ENCODE results near the gene SEMA4A. TPM values are rescaled to one million over a fixed set of nuclear protein-coding genes. Genes with fewer than 3 reads are reported as not detected.

SEMA4A gene
- total RNA-seq, 1 donor from 2014 or later, result 1.6 TPM

GRCh38 chr1:156154317-156154749 lies 948 bp downstream of the SEMA4A start:
- DNase-seq (ENCODE audit: low spot score), result no peak
- Mint-ChIP-seq H3K4me3 (ENCODE audit: unreplicated experiment) (no peak overlapping the region), H3K4me1 (ENCODE audit: low read depth) (no peaks in the 10 kb centered on the region), H3K9me3 (ENCODE audit: low read depth) (no peaks in the 10 kb centered on the region), H3K36me3 (ENCODE audit: low read depth) (peaks cover 2% of the 10 kb centered on the region), H3K27ac (ENCODE audit: unreplicated experiment) (no peak overlapping the region), H3K27me3 (ENCODE audit: low read depth) (peaks cover 6% of the 10 kb centered on the region)
- TF ChIP-seq CTCF (IDR thresholded peaks at IDR 0.05), result no peak

GRCh38 chr1:156155756-156156510 lies 2.5 kb downstream of the SEMA4A start:
- Mint-ChIP-seq H3K27ac (ENCODE audit: unreplicated experiment) (no peak overlapping the region), H3K4me1 (ENCODE audit: low read depth) (peaks cover 5% of the 10 kb centered on the region), H3K27me3 (ENCODE audit: low read depth) (peaks cover 6% of the 10 kb centered on the region), H3K36me3 (ENCODE audit: low read depth) (peaks cover 2% of the 10 kb centered on the region), H3K4me3 (ENCODE audit: unreplicated experiment) (no peak overlapping the region), H3K9me3 (ENCODE audit: low read depth) (no peaks in the 10 kb centered on the region)
- no peak for TF ChIP-seq CTCF (IDR thresholded peaks at IDR 0.05)
- no peak for DNase-seq (ENCODE audit: low spot score)

- Mint-ChIP-seq H3K27me3 (ENCODE audit: low read depth) (peaks cover 6% of the 10 kb centered on the region), H3K4me1 (ENCODE audit: low read depth) (peaks cover 11% of the 10 kb centered on the region)
- TF ChIP-seq CTCF (IDR thresholded peaks at IDR 0.05), result no peak
Observed at GRCh38 chr1:156157506-156157905, 4.1 kb downstream of the SEMA4A start.

GRCh38 chr1:156157966-156158365 lies 4.6 kb downstream of the SEMA4A start:
- no peak for DNase-seq (ENCODE audit: low spot score)
- Mint-ChIP-seq H3K36me3 (ENCODE audit: low read depth) (peaks cover 2% of the 10 kb centered on the region), H3K9me3 (ENCODE audit: low read depth) (no peaks in the 10 kb centered on the region), H3K4me3 (ENCODE audit: unreplicated experiment) (no peak overlapping the region), H3K27me3 (ENCODE audit: low read depth) (peaks cover 6% of the 10 kb centered on the region), H3K27ac (ENCODE audit: unreplicated experiment) (no peak overlapping the region), H3K4me1 (ENCODE audit: low read depth) (peaks cover 11% of the 10 kb centered on the region)
- no peak for TF ChIP-seq CTCF (IDR thresholded peaks at IDR 0.05)

More at GRCh38 chr1:156157506-156157905, 4.1 kb downstream of the SEMA4A start:
- no peak overlapping the region for H3K4me3 Mint-ChIP-seq (ENCODE audit: unreplicated experiment)
- no peaks in the 10 kb centered on the region for H3K9me3 Mint-ChIP-seq (ENCODE audit: low read depth)
- H3K36me3 Mint-ChIP-seq (ENCODE audit: low read depth), result peaks cover 2% of the 10 kb centered on the region
- no peak for DNase-seq (ENCODE audit: low spot score)
- H3K27ac Mint-ChIP-seq (ENCODE audit: unreplicated experiment), result no peak overlapping the region

- H3K4me3 Mint-ChIP-seq (ENCODE audit: unreplicated experiment), result peak overlapping the region; percentile 60
- H3K36me3 Mint-ChIP-seq (ENCODE audit: low read depth), result peaks cover 4% of the 10 kb centered on the region
- H3K9me3 Mint-ChIP-seq (ENCODE audit: low read depth), result peaks cover 3% of the 10 kb centered on the region
- DNase-seq (ENCODE audit: low spot score), result no peak
- peaks cover 16% of the 10 kb centered on the region for H3K4me1 Mint-ChIP-seq (ENCODE audit: low read depth)
- no peak for TF ChIP-seq CTCF (IDR thresholded peaks at IDR 0.05)
- H3K27me3 Mint-ChIP-seq (ENCODE audit: low read depth), result peaks cover 4% of the 10 kb centered on the region
- peak overlapping the region; percentile 36 for H3K27ac Mint-ChIP-seq (ENCODE audit: unreplicated experiment)
Observed at GRCh38 chr1:156160000-156160742, 6.8 kb downstream of the SEMA4A start.

All from chondrocyte (in vitro differentiated cells).